ENCODE results near the gene RIMBP2.

Gene RIMBP2

GRCh38 chr12:130497991-130498390 lies 218.1 kb downstream of the RIMBP2 start:
- no peak for DNase-seq

- DNase-seq, result no peak
These were observed 218.8 kb downstream of the RIMBP2 start for GRCh38 chr12:130497321-130497720.

GRCh38 chr12:130496516-130497120 lies 219.5 kb downstream of the RIMBP2 start:
- DNase-seq, result no peak

- no peak for DNase-seq
These were observed 220.9 kb downstream of the RIMBP2 start for GRCh38 chr12:130495156-130495555.

- no peak for DNase-seq
These were observed 221.4 kb downstream of the RIMBP2 start for GRCh38 chr12:130494736-130495135.

- DNase-seq, result no peak
These were observed 222.1 kb downstream of the RIMBP2 start for GRCh38 chr12:130493951-130494350.

- no peak for DNase-seq
These were observed 224.4 kb downstream of the RIMBP2 start for GRCh38 chr12:130491421-130492357.

- DNase-seq, result no peak
These were observed 225.4 kb downstream of the RIMBP2 start for GRCh38 chr12:130490674-130491073.

- no peak for DNase-seq
These were observed 226.8 kb downstream of the RIMBP2 start for GRCh38 chr12:130489293-130489692.

- no peak for DNase-seq
These were observed 227.8 kb downstream of the RIMBP2 start for GRCh38 chr12:130488358-130488710.

GRCh38 chr12:130487636-130488357 lies 228.3 kb downstream of the RIMBP2 start:
- no peak for DNase-seq

GRCh38 chr12:130486891-130487416 lies 229.1 kb downstream of the RIMBP2 start:
- no peak for DNase-seq

GRCh38 chr12:130486146-130486435 lies 230.0 kb downstream of the RIMBP2 start:
- no peak for DNase-seq

- no peak for DNase-seq
These were observed 230.6 kb downstream of the RIMBP2 start for GRCh38 chr12:130485291-130486145.

GRCh38 chr12:130484221-130484620 lies 231.9 kb downstream of the RIMBP2 start:
- DNase-seq, result no peak

- no peak for DNase-seq
These were observed 232.4 kb downstream of the RIMBP2 start for GRCh38 chr12:130483616-130484180.

- no peak for DNase-seq
These were observed 233.7 kb downstream of the RIMBP2 start for GRCh38 chr12:130482448-130482847.

- DNase-seq, result no peak
These were observed 234.7 kb downstream of the RIMBP2 start for GRCh38 chr12:130481392-130481879.

- DNase-seq, result no peak
These were observed 235.2 kb downstream of the RIMBP2 start for GRCh38 chr12:130480887-130481286.

GRCh38 chr12:130480231-130480630 lies 235.9 kb downstream of the RIMBP2 start:
- no peak for DNase-seq

GRCh38 chr12:130479401-130480125 lies 236.5 kb downstream of the RIMBP2 start:
- no peak for DNase-seq
